Activated CD4-positive, alpha-beta memory T cell treated with anti-CD3 and anti-CD28 coated beads, Interleukin-2, amount 10 ng/mL, durations not matched to agents 7 days and 5 days (primary cell): ENCODE results near the gene SLC35E2B. TPM values are rescaled to one million over a fixed set of nuclear protein-coding genes. Genes with fewer than 3 reads are reported as not detected.
"Not testable (repeated sequence)": the region's sequence is repeated elsewhere in the genome, so short reads cannot be mapped to it uniquely, and the experiment has no call there.

Experiments
- CTCF ChIA-PET: fragments of 350-600 bp; sonication (Branson Sonifier 250); formaldehyde crosslinking; loops from one replicate; lab custom pipeline; 2021; ENCODE audit warnings: antibody characterized with exemption, inconsistent platforms; lab: Charles Lee
- POLR2A ChIA-PET: fragments of 350-600 bp; sonication (Branson Sonifier 250); formaldehyde crosslinking; loops from one replicate; lab custom pipeline; 2021; ENCODE audit warnings: antibody characterized with exemption; lab: Charles Lee
- DNase-seq: peaks from one replicate; pipeline ENCODE4 v3.0.0-alpha.2; 2020
- H3K27ac Mint-ChIP-seq: one replicate; pipeline ENCODE4 v1.8.0; 2021; ENCODE audit warnings: mild to moderate bottlenecking, mixed read lengths
- H3K27me3 Mint-ChIP-seq: one replicate; pipeline ENCODE4 v1.8.0; 2021; ENCODE audit warnings: mixed read lengths
- H3K36me3 Mint-ChIP-seq: one replicate; pipeline ENCODE4 v1.8.0; 2021; ENCODE audit warnings: low read depth, mixed read lengths
- H3K4me1 Mint-ChIP-seq: one replicate; pipeline ENCODE4 v1.8.0; 2021; ENCODE audit warnings: mixed read lengths
- H3K4me3 Mint-ChIP-seq: one replicate; pipeline ENCODE4 v1.8.0; 2021; ENCODE audit warnings: mild to moderate bottlenecking, mixed read lengths
- H3K9me3 Mint-ChIP-seq: one replicate; pipeline ENCODE4 v1.8.0; 2021; ENCODE audit warnings: mixed read lengths
- total RNA-seq, 2 experiments: library from RNA; stranded (reverse); gene quantifications; one replicate each; pipeline ENCODE4 v1.2.3, GENCODE V29; 2021

SLC35E2B gene
- total RNA-seq, 2 experiments from 2014 or later: 54.5 to 55.7 TPM

DNA sequence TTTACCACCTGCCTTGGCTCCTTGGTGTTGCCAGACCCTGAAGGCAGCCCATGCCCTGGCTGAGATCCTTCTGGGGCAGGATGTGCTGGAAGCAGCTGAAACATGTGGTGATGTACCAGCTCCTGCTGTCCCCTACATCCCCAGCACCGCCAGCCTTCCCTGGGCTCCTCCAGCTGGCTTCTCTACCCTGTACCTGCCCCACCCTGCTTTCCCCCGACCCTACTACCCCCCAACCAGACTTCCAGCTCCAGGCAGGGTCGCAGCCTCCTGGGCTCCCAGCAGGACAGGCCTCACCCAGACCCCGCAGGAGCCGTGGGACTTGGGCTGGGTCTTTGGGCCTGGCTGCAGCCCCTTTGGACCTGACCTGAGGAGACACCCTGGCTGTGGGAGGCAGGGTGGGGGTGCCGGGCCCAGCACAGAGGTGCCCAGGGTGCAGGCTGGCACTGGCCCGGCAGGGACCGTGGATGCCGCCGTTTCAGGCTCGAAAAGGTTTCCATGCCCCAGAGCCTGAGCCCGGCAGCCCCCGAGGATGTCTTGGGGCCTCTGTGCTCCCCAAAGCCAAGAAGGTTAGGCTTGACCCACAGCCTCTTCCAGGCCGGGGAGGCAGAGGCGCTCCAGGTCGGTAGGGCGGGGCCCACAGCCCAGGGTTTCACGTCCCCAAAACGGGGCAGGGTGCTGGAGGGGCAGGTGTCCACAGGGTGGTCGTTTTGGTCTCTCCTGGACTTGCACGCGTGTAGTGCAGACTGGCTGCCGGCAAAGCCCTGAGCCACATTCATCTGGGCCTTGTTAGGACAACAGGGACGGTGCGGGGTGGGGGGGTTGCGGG, 5.0 kb upstream of the SLC35E2B start:
- H3K27ac Mint-ChIP-seq, H3K4me1 Mint-ChIP-seq, H3K36me3 Mint-ChIP-seq, H3K9me3 Mint-ChIP-seq, H3K4me3 Mint-ChIP-seq, H3K27me3 Mint-ChIP-seq, POLR2A ChIA-PET, CTCF ChIA-PET: not testable (repeated sequence)
- peak; percentile 13 for DNase-seq

- H3K4me1 Mint-ChIP-seq, H3K27ac Mint-ChIP-seq, POLR2A ChIA-PET, CTCF ChIA-PET, H3K4me3 Mint-ChIP-seq, H3K36me3 Mint-ChIP-seq, H3K9me3 Mint-ChIP-seq, DNase-seq, H3K27me3 Mint-ChIP-seq: not testable (repeated sequence)
These were observed 4.1 kb upstream of the SLC35E2B start for GRCh38 chr1:1696431-1697357.

DNA sequence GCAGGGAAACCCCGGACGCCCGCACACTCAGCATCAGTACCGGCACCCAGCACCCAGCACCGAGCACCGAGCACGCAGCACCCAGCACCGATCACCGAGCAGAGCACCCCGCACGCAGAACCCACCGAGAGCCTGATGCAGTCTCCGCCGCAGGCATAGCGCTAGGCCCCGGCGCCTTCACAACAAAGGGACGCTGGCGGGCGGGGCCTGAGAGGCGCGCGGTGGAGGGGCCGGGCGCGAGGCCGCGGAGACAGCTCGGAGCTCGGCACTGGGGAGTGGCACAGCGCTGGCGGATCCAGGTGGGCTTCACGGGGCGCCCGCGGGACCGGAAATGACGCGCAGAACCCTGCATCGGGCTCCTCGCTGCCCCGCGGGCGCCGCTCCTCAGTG, 276 bp downstream of the SLC35E2B start:
- POLR2A ChIA-PET, CTCF ChIA-PET, H3K9me3 Mint-ChIP-seq, H3K27me3 Mint-ChIP-seq: not testable (repeated sequence)
- H3K4me1 Mint-ChIP-seq: peaks cover 14% of the 10 kb centered on the region
- peak overlapping the region; percentile 78 for H3K4me3 Mint-ChIP-seq
- H3K27ac Mint-ChIP-seq: peak overlapping the region; percentile 95
- peaks cover 18% of the 10 kb centered on the region for H3K36me3 Mint-ChIP-seq
- peak; percentile 90 for DNase-seq

- H3K9me3 Mint-ChIP-seq, H3K27ac Mint-ChIP-seq, POLR2A ChIA-PET, CTCF ChIA-PET, H3K27me3 Mint-ChIP-seq, DNase-seq, H3K4me3 Mint-ChIP-seq: not testable (repeated sequence)
- Mint-ChIP-seq H3K36me3 (peaks cover 18% of the 10 kb centered on the region), H3K4me1 (peaks cover 16% of the 10 kb centered on the region)
These were observed 1.2 kb downstream of the SLC35E2B start for GRCh38 chr1:1691443-1691842.

GRCh38 chr1:1689526-1689925, 3.1 kb downstream of the SLC35E2B start:
- H3K9me3 Mint-ChIP-seq, H3K4me3 Mint-ChIP-seq, CTCF ChIA-PET, H3K27ac Mint-ChIP-seq, DNase-seq, POLR2A ChIA-PET, H3K27me3 Mint-ChIP-seq: not testable (repeated sequence)
- H3K4me1 Mint-ChIP-seq: peaks cover 16% of the 10 kb centered on the region
- peaks cover 22% of the 10 kb centered on the region for H3K36me3 Mint-ChIP-seq

DNA sequence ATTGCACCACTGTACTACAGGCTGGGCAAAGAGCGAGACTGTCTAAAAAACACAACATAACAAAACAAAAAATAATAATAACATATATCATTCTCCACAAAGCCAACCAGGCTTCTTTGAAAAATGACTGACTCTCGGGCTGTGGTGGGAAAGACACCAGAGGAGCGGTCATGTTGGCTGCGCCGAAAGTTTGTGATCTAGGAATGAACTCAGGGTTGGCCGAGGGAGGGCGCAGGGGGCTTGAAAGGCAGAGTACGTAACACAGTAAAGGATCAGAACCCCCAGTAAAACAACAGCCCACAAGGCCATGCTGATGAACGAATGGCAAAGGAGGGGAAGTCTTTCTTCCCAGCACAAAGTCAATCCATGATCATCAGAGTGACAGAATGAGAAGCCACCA, 4.7 kb downstream of the SLC35E2B start:
- Mint-ChIP-seq H3K27me3 (no peaks in the 10 kb centered on the region), H3K4me1 (peaks cover 16% of the 10 kb centered on the region), H3K27ac (no peak overlapping the region), H3K9me3 (no peaks in the 10 kb centered on the region), H3K4me3 (no peak overlapping the region), H3K36me3 (peaks cover 22% of the 10 kb centered on the region)
- no peak for DNase-seq
- ChIA-PET CTCF (no interaction called here), POLR2A (no interaction called here)

GRCh38 chr1:1684031-1684681, 8.4 kb downstream of the SLC35E2B start:
- CTCF ChIA-PET: no interaction called here
- Mint-ChIP-seq H3K27ac (no peak overlapping the region), H3K4me1 (peaks cover 17% of the 10 kb centered on the region), H3K4me3 (no peak overlapping the region), H3K27me3 (no peaks in the 10 kb centered on the region), H3K36me3 (peaks cover 19% of the 10 kb centered on the region), H3K9me3 (no peaks in the 10 kb centered on the region)
- no peak for DNase-seq
- POLR2A ChIA-PET: no interaction called here

DNA sequence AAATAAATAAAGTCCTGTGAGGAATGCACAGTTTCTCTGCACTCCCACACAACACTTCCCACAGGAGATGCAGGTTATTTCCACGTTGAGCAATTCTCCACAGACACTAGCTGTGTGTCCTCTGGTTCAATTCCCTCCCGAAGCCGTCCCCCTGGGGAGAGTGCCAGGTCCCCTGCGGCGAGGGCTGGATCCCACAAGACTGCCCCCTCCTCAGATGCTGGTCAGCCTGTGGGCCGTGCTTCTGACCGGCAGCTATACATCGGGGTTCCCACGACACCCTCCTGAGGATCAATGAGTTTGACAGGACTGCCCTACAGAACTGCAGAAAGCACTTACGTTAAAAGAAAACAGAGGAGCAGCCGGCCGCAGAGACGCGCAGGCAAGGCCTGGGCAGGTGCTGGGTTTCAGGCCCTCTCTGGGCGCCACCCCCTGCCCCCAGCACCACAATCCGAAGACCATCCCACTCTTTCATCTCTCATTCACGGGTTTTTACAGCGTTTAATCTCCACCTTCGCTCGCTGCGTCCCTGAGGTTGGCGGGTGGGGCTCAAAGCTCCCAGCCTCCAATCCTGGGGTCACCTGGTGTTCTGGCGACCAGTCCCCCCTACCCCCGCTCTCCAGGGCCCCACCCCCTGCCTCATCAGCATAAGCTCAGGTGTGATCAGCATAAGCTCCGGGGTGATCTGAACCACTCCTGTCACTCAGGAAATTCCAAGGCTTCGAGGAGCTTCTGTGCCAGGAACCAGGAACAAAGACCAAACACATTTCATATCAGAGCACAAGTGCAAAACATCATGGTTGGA, 9.3 kb downstream of the SLC35E2B start:
- Mint-ChIP-seq H3K27ac (no peak overlapping the region), H3K36me3 (peaks cover 13% of the 10 kb centered on the region), H3K4me1 (peaks cover 22% of the 10 kb centered on the region), H3K27me3 (no peaks in the 10 kb centered on the region), H3K9me3 (no peaks in the 10 kb centered on the region), H3K4me3 (no peak overlapping the region)
- no peak for DNase-seq
- POLR2A ChIA-PET: no interaction called here
- CTCF ChIA-PET: no interaction called here

- H3K27me3 Mint-ChIP-seq: no peaks in the 10 kb centered on the region
- H3K27ac Mint-ChIP-seq: no peak overlapping the region
- DNase-seq: no peak
- CTCF ChIA-PET: no interaction called here
- H3K4me1 Mint-ChIP-seq: peaks cover 28% of the 10 kb centered on the region
- POLR2A ChIA-PET: interaction anchor here (1.0 kb wide), 1 partner anchor 50 kb away, joined by 3 read pairs; no protein-coding TSS in a partner anchor
- H3K9me3 Mint-ChIP-seq: no peaks in the 10 kb centered on the region
- no peak overlapping the region for H3K4me3 Mint-ChIP-seq
- H3K36me3 Mint-ChIP-seq: peaks cover 13% of the 10 kb centered on the region
These were observed 11.7 kb downstream of the SLC35E2B start for GRCh38 chr1:1680912-1681273.

GRCh38 chr1:1680031-1680911, 12.3 kb downstream of the SLC35E2B start:
- peaks cover 10% of the 10 kb centered on the region for H3K36me3 Mint-ChIP-seq
- CTCF ChIA-PET: no interaction called here

DNA sequence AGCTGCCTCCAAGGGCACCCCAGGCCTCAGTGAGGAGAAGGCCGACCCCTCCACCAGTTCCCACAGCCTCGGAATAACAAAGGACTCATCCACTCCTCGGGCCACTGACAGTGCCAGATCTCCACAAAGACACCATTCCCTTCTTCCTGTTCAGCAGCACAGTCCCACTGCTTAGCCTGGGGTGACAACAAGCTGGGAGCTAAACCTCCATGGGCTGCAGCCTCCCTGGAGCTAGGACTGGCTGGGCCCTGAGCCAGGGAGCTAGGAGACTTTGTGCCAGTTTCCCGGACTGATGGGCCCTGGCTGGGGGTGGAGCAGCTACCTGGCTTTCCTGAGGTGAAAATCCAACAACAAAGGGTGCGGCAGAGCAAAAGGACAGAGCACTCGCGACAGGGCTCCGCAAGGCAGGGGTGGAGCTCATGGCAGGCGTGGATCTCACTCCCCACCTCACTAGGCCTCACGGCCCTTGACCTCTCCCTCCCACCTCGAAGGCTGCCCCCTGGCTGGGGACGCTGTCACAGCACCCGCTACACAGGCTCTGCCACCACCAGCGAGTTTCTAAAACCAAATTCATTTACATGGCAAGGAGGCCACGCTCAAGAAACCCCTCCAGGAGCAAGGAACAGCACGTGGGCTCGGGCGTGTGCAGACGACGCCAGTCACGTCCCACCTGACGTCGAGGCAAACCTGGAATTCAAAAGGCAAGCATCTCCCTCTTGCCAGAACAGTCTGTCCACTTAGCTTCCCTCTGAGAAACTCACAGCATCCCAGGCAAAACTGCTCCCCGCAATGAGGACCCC, 13.8 kb downstream of the SLC35E2B start:
- Mint-ChIP-seq H3K4me3 (peak overlapping the region; percentile 76), H3K27me3 (no peaks in the 10 kb centered on the region), H3K9me3 (no peaks in the 10 kb centered on the region), H3K4me1 (peaks cover 27% of the 10 kb centered on the region), H3K36me3 (peaks cover 13% of the 10 kb centered on the region), H3K27ac (peak overlapping the region; percentile 87)
- DNase-seq: no peak
- CTCF ChIA-PET: interaction anchor here (0.6 to 1.1 kb wide), 2 partner anchors 21 to 29 kb away, joined by 3 to 5 read pairs; no protein-coding TSS in a partner anchor
- POLR2A ChIA-PET: interaction anchor here (0.8 to 1.9 kb wide), 2 partner anchors 10 to 46 kb away, joined by 3 to 6 read pairs; partner anchors contain the start of gene CDK11A

More at GRCh38 chr1:1680031-1680911, 12.3 kb downstream of the SLC35E2B start:
- POLR2A ChIA-PET: interaction anchor here (1.0 kb wide), 1 partner anchor 49 kb away, joined by 3 read pairs; no protein-coding TSS in a partner anchor
- Mint-ChIP-seq H3K4me3 (no peak overlapping the region), H3K27me3 (no peaks in the 10 kb centered on the region), H3K9me3 (no peaks in the 10 kb centered on the region), H3K27ac (no peak overlapping the region), H3K4me1 (peaks cover 25% of the 10 kb centered on the region)
- DNase-seq: no peak
